A673 (cell line): ENCODE measurements around the gene KCNIP1.

Experiments used
- CTCF ChIP-seq: fragments of 300-800, 200-600 bp; sonication (generic); conservative IDR thresholded peaks from 2 replicates; pipeline ENCODE4 v1.5.1; 2017; ENCODE audit warnings: low read depth, mild to moderate bottlenecking, antibody characterized with exemption, low read length, moderate library complexity, mixed read lengths
- EZH2 ChIP-seq: fragments of 200-600 bp; sonication (generic); IDR thresholded peaks from 2 replicates; pipeline ENCODE4 v1.6.1; 2017; ENCODE audit warnings: borderline replicate concordance, low read depth, mild to moderate bottlenecking, mixed read lengths, antibody characterized with exemption, low read length; ENCODE audit not compliant: poor library complexity, severe bottlenecking

DNA sequence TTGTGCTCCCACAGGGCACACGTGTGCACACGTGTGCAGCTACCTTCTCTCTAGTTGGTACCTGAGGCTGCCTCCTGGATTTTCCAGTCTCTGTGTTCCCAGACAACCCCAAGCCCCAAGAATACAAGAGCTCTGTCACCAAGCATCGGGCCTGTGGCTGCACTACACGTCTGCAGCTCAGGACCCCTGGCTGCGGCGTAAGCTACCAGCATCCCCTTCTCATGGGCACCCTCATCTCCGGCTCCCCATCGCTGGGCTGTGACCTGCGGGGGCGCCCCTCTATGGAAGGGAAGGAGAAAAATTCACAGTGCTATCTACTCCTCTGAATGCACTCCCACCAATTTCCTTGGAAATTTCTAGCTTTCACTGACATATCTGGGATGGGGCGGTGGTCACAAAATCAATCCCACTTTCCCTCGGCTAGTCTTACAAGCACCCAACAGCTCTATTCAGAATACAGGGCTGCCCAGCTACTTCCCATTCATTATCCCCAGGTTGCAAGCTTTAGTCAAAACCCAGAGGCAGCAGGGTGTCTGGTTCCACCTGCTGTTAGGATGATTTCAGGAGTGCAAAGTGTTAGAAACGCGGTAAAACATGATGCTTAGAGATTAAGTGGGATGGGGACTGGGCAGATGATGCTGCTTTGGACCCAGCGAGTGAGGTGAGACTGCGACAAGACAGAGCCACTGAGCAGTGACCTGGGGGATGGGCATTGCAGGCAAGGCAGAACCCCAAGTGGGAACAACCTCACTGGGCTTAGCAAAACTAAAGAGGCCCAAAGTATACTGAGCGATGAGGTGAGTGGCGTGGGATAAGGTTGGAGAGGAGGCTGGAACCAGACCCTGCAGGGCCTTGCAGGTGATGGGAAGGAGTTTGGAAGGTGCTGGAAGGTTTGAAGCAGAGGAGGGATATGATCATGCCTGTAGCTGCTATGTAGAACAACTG is 121.7 kb downstream of the KCNIP1 start:
- TF ChIP-seq CTCF = no peak
- TF ChIP-seq EZH2 = no peak
